IMR-90 (cell line): Measurements from ENCODE around the gene COX19.

ENCODE experiments used
- POLR2A ChIP-seq: IDR thresholded peaks from 2 replicates; pipeline ENCODE4 v1.6.1; 2012; ENCODE audit warnings: mild to moderate bottlenecking, low read depth, low read length
- RFX5 ChIP-seq: IDR thresholded peaks from 2 replicates; pipeline ENCODE4 v1.8.0; 2012; ENCODE audit warnings: low read depth, mild to moderate bottlenecking, low read length, moderate library complexity
- TF ChIP-seq, protein P1 (sequence below): conservative IDR thresholded peaks from 2 replicates; pipeline ENCODE4 v1.5.1; 2012; ENCODE audit warnings: mild to moderate bottlenecking, low read depth, low read length, improper control_type of control experiment

DNA sequence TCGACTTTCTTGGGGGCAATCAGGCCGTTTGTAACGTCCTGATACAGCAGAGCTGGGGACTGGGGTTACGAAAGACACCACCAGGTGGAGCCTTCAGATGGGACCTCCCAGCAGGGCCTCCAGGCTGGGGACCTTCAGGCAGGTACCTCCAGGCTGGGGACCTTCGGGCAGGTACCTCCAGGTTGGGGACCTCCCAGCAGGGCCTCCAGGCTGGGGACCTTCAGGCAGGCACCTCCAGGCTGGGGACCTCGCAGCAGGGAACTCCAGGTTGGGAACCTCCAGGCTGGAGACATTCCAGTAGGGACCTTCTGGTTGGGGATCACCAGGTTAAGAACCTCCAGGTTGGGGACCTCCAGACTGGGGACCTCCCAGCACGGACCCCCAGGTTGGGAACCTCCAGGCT is 45.5 kb upstream of the COX19 start:
- TF ChIP-seq, protein P1, sequence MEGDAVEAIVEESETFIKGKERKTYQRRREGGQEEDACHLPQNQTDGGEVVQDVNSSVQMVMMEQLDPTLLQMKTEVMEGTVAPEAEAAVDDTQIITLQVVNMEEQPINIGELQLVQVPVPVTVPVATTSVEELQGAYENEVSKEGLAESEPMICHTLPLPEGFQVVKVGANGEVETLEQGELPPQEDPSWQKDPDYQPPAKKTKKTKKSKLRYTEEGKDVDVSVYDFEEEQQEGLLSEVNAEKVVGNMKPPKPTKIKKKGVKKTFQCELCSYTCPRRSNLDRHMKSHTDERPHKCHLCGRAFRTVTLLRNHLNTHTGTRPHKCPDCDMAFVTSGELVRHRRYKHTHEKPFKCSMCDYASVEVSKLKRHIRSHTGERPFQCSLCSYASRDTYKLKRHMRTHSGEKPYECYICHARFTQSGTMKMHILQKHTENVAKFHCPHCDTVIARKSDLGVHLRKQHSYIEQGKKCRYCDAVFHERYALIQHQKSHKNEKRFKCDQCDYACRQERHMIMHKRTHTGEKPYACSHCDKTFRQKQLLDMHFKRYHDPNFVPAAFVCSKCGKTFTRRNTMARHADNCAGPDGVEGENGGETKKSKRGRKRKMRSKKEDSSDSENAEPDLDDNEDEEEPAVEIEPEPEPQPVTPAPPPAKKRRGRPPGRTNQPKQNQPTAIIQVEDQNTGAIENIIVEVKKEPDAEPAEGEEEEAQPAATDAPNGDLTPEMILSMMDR: no peak
- TF ChIP-seq POLR2A: no peak
- TF ChIP-seq RFX5: no peak
